Peyer's patch (tissue), 4 donors: ENCODE data around the gene USH2A.

Experiments
- POLR2A ChIP-seq, 2 donors: fragments of 450-650 bp; IDR thresholded peaks; one replicate each; pipeline ENCODE4 v1.5.1; 2017; ENCODE audit warnings: antibody characterized with exemption in 2 of 2, mild to moderate bottlenecking in 2 of 2, moderate library complexity in 2 of 2
- TF ChIP-seq, protein P1 (sequence below), 6 experiments: fragments of 450-650 bp in 4 of 6; fragments of 200-600 bp in 2 of 6; sonication (generic) in 1 of 6; IDR thresholded peaks; one replicate each; pipeline ENCODE4 v1.5.1; 2017 to 2019; ENCODE audit warnings: antibody characterized with exemption in 6 of 6, mild to moderate bottlenecking in 3 of 6, moderate library complexity in 1 of 6

DNA sequence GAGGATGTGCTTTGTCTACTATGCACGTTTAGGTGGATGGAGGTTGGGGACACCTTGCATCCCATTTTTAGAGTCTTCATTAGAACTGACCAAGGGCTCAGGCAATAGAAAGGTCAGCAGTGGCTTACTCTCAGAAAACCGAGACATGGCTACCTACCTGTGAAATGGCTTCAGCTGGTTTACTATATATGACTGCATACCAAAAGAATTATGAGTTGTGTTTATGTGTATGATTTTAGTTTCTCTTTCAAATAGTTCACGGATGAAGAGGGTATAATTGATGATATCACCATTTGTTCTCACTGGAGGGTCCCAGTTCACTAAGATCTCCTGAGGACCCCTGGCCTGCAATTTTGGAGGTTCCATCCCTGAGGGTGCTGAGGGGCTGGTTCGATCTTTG is 749.3 kb downstream of the USH2A start:
- TF ChIP-seq, protein P1, sequence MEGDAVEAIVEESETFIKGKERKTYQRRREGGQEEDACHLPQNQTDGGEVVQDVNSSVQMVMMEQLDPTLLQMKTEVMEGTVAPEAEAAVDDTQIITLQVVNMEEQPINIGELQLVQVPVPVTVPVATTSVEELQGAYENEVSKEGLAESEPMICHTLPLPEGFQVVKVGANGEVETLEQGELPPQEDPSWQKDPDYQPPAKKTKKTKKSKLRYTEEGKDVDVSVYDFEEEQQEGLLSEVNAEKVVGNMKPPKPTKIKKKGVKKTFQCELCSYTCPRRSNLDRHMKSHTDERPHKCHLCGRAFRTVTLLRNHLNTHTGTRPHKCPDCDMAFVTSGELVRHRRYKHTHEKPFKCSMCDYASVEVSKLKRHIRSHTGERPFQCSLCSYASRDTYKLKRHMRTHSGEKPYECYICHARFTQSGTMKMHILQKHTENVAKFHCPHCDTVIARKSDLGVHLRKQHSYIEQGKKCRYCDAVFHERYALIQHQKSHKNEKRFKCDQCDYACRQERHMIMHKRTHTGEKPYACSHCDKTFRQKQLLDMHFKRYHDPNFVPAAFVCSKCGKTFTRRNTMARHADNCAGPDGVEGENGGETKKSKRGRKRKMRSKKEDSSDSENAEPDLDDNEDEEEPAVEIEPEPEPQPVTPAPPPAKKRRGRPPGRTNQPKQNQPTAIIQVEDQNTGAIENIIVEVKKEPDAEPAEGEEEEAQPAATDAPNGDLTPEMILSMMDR (IDR thresholded peaks at IDR 0.05) = no peak
- TF ChIP-seq POLR2A (IDR thresholded peaks at IDR 0.05) = no peak
